Mucosa of stomach (tissue), 1 donor: ENCODE data around the gene GXYLT1.

Source experiments
- H3K27me3 ChIP-seq: one replicate; pipeline ENCODE4 v1.7.0; 2013; ENCODE audit warnings: mild to moderate bottlenecking, low read length; ENCODE audit not compliant: control insufficient read depth, insufficient read depth
- H3K36me3 ChIP-seq: one replicate; pipeline ENCODE4 v1.7.0; 2013; ENCODE audit warnings: low read length; ENCODE audit not compliant: control insufficient read depth, insufficient read depth
- H3K4me1 ChIP-seq: one replicate; pipeline ENCODE4 v1.7.0; 2013; ENCODE audit warnings: mild to moderate bottlenecking, low read length; ENCODE audit not compliant: control insufficient read depth, insufficient read depth
- H3K4me3 ChIP-seq: one replicate; pipeline ENCODE4 v1.7.0; 2013; ENCODE audit warnings: low read length
- H3K9ac ChIP-seq: one replicate; pipeline ENCODE4 v1.7.0; 2013; ENCODE audit warnings: mild to moderate bottlenecking, low read length, moderate library complexity
- H3K9me3 ChIP-seq: one replicate; pipeline ENCODE4 v1.7.0; 2013; ENCODE audit warnings: mild to moderate bottlenecking, low read length, moderate library complexity; ENCODE audit not compliant: control insufficient read depth
- donor health status: Pancreatic carcinoma.

GXYLT1 gene

GRCh38 chr12:42172441-42173210 lies 28.0 kb upstream of the GXYLT1 start:
- no peak overlapping the region for H3K9ac ChIP-seq
- H3K4me1 ChIP-seq, result no peaks in the 10 kb centered on the region
- H3K36me3 ChIP-seq, result no peaks in the 10 kb centered on the region
- no peak overlapping the region for H3K4me3 ChIP-seq
- no peaks in the 10 kb centered on the region for H3K9me3 ChIP-seq
- no peaks in the 10 kb centered on the region for H3K27me3 ChIP-seq

GRCh38 chr12:42167711-42168110 lies 23.0 kb upstream of the GXYLT1 start:
- no peaks in the 10 kb centered on the region for H3K4me1 ChIP-seq
- no peaks in the 10 kb centered on the region for H3K36me3 ChIP-seq
- no peak overlapping the region for H3K9ac ChIP-seq
- no peaks in the 10 kb centered on the region for H3K9me3 ChIP-seq
- no peak overlapping the region for H3K4me3 ChIP-seq
- no peaks in the 10 kb centered on the region for H3K27me3 ChIP-seq

- H3K27me3 ChIP-seq, result no peaks in the 10 kb centered on the region
- no peak overlapping the region for H3K9ac ChIP-seq
- no peaks in the 10 kb centered on the region for H3K4me1 ChIP-seq
- no peaks in the 10 kb centered on the region for H3K36me3 ChIP-seq
- no peak overlapping the region for H3K4me3 ChIP-seq
- no peaks in the 10 kb centered on the region for H3K9me3 ChIP-seq
These were observed 21.8 kb upstream of the GXYLT1 start for GRCh38 chr12:42166501-42166900.

- H3K36me3 ChIP-seq, result no peaks in the 10 kb centered on the region
- no peaks in the 10 kb centered on the region for H3K27me3 ChIP-seq
- H3K9ac ChIP-seq, result no peak overlapping the region
- H3K4me3 ChIP-seq, result no peak overlapping the region
- no peaks in the 10 kb centered on the region for H3K9me3 ChIP-seq
- H3K4me1 ChIP-seq, result no peaks in the 10 kb centered on the region
These were observed 19.2 kb upstream of the GXYLT1 start for GRCh38 chr12:42163913-42164312.

GRCh38 chr12:42162965-42163364 lies 18.3 kb upstream of the GXYLT1 start:
- Histone ChIP-seq H3K9ac (no peak overlapping the region), H3K36me3 (no peaks in the 10 kb centered on the region), H3K27me3 (no peaks in the 10 kb centered on the region), H3K4me1 (no peaks in the 10 kb centered on the region), H3K9me3 (no peaks in the 10 kb centered on the region), H3K4me3 (no peak overlapping the region)

- no peaks in the 10 kb centered on the region for H3K36me3 ChIP-seq
- H3K27me3 ChIP-seq, result no peaks in the 10 kb centered on the region
- H3K9me3 ChIP-seq, result no peaks in the 10 kb centered on the region
- no peak overlapping the region for H3K4me3 ChIP-seq
- no peaks in the 10 kb centered on the region for H3K4me1 ChIP-seq
- H3K9ac ChIP-seq, result no peak overlapping the region
These were observed 17.5 kb upstream of the GXYLT1 start for GRCh38 chr12:42162193-42162592.

GRCh38 chr12:42161529-42161928 lies 16.9 kb upstream of the GXYLT1 start:
- Histone ChIP-seq H3K9ac (no peak overlapping the region), H3K4me3 (no peak overlapping the region), H3K9me3 (no peaks in the 10 kb centered on the region), H3K36me3 (no peaks in the 10 kb centered on the region), H3K27me3 (no peaks in the 10 kb centered on the region), H3K4me1 (no peaks in the 10 kb centered on the region)

- H3K4me1 ChIP-seq, result no peaks in the 10 kb centered on the region
- H3K36me3 ChIP-seq, result no peaks in the 10 kb centered on the region
- H3K9ac ChIP-seq, result no peak overlapping the region
- no peaks in the 10 kb centered on the region for H3K9me3 ChIP-seq
- no peaks in the 10 kb centered on the region for H3K27me3 ChIP-seq
- no peak overlapping the region for H3K4me3 ChIP-seq
These were observed 11.6 kb upstream of the GXYLT1 start for GRCh38 chr12:42156232-42156631.

GRCh38 chr12:42145552-42146215 lies 1.0 kb upstream of the GXYLT1 start:
- no peaks in the 10 kb centered on the region for H3K27me3 ChIP-seq
- H3K36me3 ChIP-seq, result no peaks in the 10 kb centered on the region
- peak overlapping the region; percentile 66 for H3K9ac ChIP-seq
- H3K9me3 ChIP-seq, result no peaks in the 10 kb centered on the region
- H3K4me1 ChIP-seq, result peaks cover 20% of the 10 kb centered on the region
- peak overlapping the region; percentile 69 for H3K4me3 ChIP-seq

- Histone ChIP-seq H3K9ac (peak overlapping the region; percentile 66), H3K27me3 (no peaks in the 10 kb centered on the region), H3K9me3 (no peaks in the 10 kb centered on the region), H3K36me3 (no peaks in the 10 kb centered on the region), H3K4me3 (peak overlapping the region; percentile 69), H3K4me1 (peaks cover 20% of the 10 kb centered on the region)
These were observed 499 bp upstream of the GXYLT1 start for GRCh38 chr12:42145197-42145549.

GRCh38 chr12:42144158-42144407 lies 591 bp downstream of the GXYLT1 start:
- Histone ChIP-seq H3K9ac (peak overlapping the region; percentile 53), H3K4me1 (peaks cover 20% of the 10 kb centered on the region), H3K27me3 (no peaks in the 10 kb centered on the region), H3K9me3 (no peaks in the 10 kb centered on the region), H3K4me3 (peak overlapping the region; percentile 29), H3K36me3 (no peaks in the 10 kb centered on the region)

GRCh38 chr12:42143452-42144157 lies 1.1 kb downstream of the GXYLT1 start:
- peak overlapping the region; percentile 53 for H3K9ac ChIP-seq

More at GRCh38 chr12:42143452-42144157, 1.1 kb downstream of the GXYLT1 start:
- no peaks in the 10 kb centered on the region for H3K27me3 ChIP-seq
- peaks cover 20% of the 10 kb centered on the region for H3K4me1 ChIP-seq
- no peaks in the 10 kb centered on the region for H3K36me3 ChIP-seq
- peak overlapping the region; percentile 29 for H3K4me3 ChIP-seq
- H3K9me3 ChIP-seq, result no peaks in the 10 kb centered on the region
